Measurements from ENCODE around the gene CAMKMT. TPM values are rescaled to one million over a fixed set of nuclear protein-coding genes. Genes with fewer than 3 reads are reported as not detected.
"Not testable (repeated sequence)": the region's sequence is repeated elsewhere in the genome, so short reads cannot be mapped to it uniquely, and the experiment has no call there.

The CAMKMT gene
- polyA plus RNA-seq, 3 donors from 2014 or later = 11.7 to 19.5 (median 12.4) TPM

DNA sequence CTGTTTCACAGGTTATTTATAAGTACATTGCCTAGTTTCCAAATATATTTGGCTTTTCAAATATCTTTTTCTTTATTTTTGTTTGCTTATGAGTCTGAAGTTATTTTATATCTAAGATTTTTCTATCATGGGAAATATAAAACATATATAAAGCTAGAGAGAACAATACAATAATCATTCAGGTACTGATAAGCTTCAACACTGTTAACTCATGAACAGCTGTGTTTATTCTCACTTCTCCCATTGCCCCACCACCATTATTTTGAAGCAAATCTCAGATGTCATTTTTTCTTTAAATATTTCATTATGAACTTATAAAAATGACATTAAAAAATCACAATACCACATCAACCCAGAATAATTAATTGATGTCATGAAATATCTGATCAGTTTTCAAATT, 9.7 kb downstream of the CAMKMT start:
- Mint-ChIP-seq H3K4me1 (peaks cover 0 to 9% of the 10 kb centered on the region in 2 donors), H3K9me3 (no peaks in the 10 kb centered on the region), H3K4me3 (no peak overlapping the region), H3K36me3 (peaks cover 4 to 12% (median 7%) of the 10 kb centered on the region in 3 donors), H3K27ac (no peak overlapping the region), H3K27me3 (ENCODE audit: low read depth in 3 of 3) (peaks cover 0 to 3% (median 0%) of the 10 kb centered on the region in 3 donors)
- DNase-seq = no peak

GRCh38 chr2:44372246-44372645, 10.5 kb downstream of the CAMKMT start:
- Mint-ChIP-seq H3K9me3 (no peaks in the 10 kb centered on the region), H3K4me3 (no peak overlapping the region)

DNA sequence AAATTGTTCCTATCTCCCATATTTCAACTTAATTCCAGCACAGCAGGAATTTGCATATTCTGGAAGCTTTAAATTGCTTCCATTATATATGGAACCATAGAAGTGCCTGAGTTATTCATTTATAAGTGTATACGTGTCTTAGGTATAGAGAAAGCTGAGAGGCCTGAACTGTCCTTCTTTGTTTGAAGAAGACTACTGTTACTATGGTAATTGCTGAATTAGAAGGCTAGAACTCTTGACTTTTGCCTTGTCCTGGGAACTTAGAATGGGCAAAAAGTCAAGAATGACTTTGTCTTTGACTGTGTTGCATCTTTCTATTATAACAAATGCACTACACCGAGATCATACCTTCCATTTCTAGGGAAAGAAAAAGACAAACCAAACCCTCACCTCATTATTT, 15.7 kb downstream of the CAMKMT start:
- no peaks in the 10 kb centered on the region for H3K9me3 Mint-ChIP-seq

More at GRCh38 chr2:44372246-44372645, 10.5 kb downstream of the CAMKMT start:
- Mint-ChIP-seq H3K36me3 (peaks cover 4 to 12% (median 7%) of the 10 kb centered on the region in 3 donors), H3K27ac (no peak overlapping the region), H3K4me1 (peaks cover 0 to 9% of the 10 kb centered on the region in 2 donors), H3K27me3 (ENCODE audit: low read depth in 3 of 3) (peaks cover 0 to 3% (median 0%) of the 10 kb centered on the region in 3 donors)
- no peak for DNase-seq

DNA sequence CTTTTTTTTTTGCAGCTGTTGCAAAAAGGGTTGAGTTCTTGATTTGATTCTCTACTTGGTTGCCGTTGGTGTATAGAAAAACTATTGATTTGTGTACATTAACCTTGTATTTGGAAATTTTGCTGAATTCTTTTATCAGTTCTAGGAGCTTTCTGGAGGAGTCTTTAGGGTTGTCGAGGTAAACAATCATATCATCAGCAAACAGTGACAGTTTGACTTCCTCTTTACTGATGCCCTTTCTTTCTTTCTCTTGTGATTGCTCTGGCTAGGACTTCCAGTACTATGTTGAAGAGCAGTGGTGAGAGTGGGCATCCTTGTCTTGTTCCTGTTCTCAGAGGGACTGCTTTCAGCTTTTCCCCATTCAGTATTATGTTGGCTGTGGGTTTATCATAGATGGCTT, 23.5 kb downstream of the CAMKMT start:
- not testable (repeated sequence) for H3K27me3 Mint-ChIP-seq (ENCODE audit: low read depth in 3 of 3); DNase-seq; H3K4me1 Mint-ChIP-seq; H3K4me3 Mint-ChIP-seq; H3K9me3 Mint-ChIP-seq; H3K27ac Mint-ChIP-seq
- peaks cover 0 to 20% (median 15%) of the 10 kb centered on the region in 3 donors for H3K36me3 Mint-ChIP-seq

More for the DNA sequence above, 15.7 kb downstream of the CAMKMT start:
- peaks cover 0 to 3% (median 0%) of the 10 kb centered on the region in 3 donors for H3K27me3 Mint-ChIP-seq (ENCODE audit: low read depth in 3 of 3)
- no peak for DNase-seq
- H3K36me3 Mint-ChIP-seq = peaks cover 9 to 13% (median 12%) of the 10 kb centered on the region in 3 donors
- no peak overlapping the region for H3K27ac Mint-ChIP-seq
- no peak overlapping the region for H3K4me3 Mint-ChIP-seq
- no peaks in the 10 kb centered on the region for H3K4me1 Mint-ChIP-seq

GRCh38 chr2:44388877-44389276, 27.1 kb downstream of the CAMKMT start:
- Mint-ChIP-seq H3K36me3 (peaks cover 0 to 14% (median 12%) of the 10 kb centered on the region in 3 donors), H3K4me3 (no peak overlapping the region), H3K27me3 (ENCODE audit: low read depth in 3 of 3) (no peaks in the 10 kb centered on the region), H3K27ac (no peak overlapping the region), H3K4me1 (peaks cover 0 to 1% of the 10 kb centered on the region in 2 donors), H3K9me3 (no peaks in the 10 kb centered on the region)
- DNase-seq = no peak

GRCh38 chr2:44389895-44390294, 28.1 kb downstream of the CAMKMT start:
- H3K27me3 Mint-ChIP-seq (ENCODE audit: low read depth in 3 of 3) = no peaks in the 10 kb centered on the region
- H3K4me1 Mint-ChIP-seq = peaks cover 0 to 1% of the 10 kb centered on the region in 2 donors
- no peak overlapping the region for H3K4me3 Mint-ChIP-seq
- H3K36me3 Mint-ChIP-seq = peaks cover 0 to 8% (median 4%) of the 10 kb centered on the region in 3 donors
- no peak overlapping the region for H3K27ac Mint-ChIP-seq
- DNase-seq = no peak
- no peaks in the 10 kb centered on the region for H3K9me3 Mint-ChIP-seq

- Mint-ChIP-seq H3K4me1 (no peaks in the 10 kb centered on the region), H3K27me3 (ENCODE audit: low read depth in 3 of 3) (no peaks in the 10 kb centered on the region), H3K4me3 (no peak overlapping the region), H3K27ac (no peak overlapping the region), H3K36me3 (peaks cover 0 to 6% (median 0%) of the 10 kb centered on the region in 3 donors), H3K9me3 (no peaks in the 10 kb centered on the region)
- DNase-seq = peak in 2 of 3 donors; percentile 3 to 5
Measured at GRCh38 chr2:44392338-44392943, 30.7 kb downstream of the CAMKMT start.

DNA sequence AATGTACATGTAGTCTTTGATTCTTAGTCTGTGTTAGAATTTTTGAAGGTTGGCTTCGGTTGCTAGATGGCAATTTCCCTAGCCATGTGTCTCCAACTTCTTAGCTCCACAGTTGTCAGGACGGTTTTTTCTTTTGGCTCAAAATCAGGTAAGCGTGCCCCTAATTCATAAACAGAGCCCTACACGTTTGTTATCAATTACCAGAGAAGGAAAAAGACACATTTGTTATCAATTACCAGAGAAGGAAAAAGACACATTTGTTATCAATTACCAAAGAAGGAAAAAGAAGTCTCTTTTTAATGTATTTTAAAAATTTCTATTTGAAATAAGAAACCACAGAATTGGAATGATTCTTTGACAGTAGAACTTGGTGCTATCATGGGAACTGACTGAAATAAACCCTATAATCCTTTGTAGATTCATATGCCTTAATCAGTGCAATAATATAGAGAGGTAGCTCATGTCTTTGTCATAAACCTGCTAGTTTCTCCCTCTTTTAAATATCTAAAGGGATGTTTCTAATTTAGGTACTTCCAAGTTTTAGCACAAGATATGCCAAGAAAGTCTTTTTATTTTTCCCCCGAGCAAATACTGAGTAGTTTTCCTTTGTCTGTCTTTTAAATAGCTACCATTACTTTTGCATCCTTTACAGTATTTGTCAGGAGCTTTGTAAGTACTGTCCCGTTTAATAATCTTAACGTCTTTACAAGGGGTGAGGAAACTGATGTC, 35.9 kb downstream of the CAMKMT start:
- Mint-ChIP-seq H3K4me3 (no peak overlapping the region), H3K27ac (no peak overlapping the region), H3K9me3 (no peaks in the 10 kb centered on the region), H3K4me1 (no peaks in the 10 kb centered on the region), H3K27me3 (ENCODE audit: low read depth in 3 of 3) (peaks cover 0 to 2% (median 0%) of the 10 kb centered on the region in 3 donors), H3K36me3 (peaks cover 0 to 4% (median 2%) of the 10 kb centered on the region in 3 donors)
- DNase-seq = no peak

- H3K4me1 Mint-ChIP-seq = no peaks in the 10 kb centered on the region
- H3K36me3 Mint-ChIP-seq = peaks cover 0 to 6% (median 2%) of the 10 kb centered on the region in 3 donors
- H3K27me3 Mint-ChIP-seq (ENCODE audit: low read depth in 3 of 3) = peaks cover 0 to 2% (median 0%) of the 10 kb centered on the region in 3 donors
- no peaks in the 10 kb centered on the region for H3K9me3 Mint-ChIP-seq
- no peak for DNase-seq
- no peak overlapping the region for H3K27ac Mint-ChIP-seq
- H3K4me3 Mint-ChIP-seq = no peak overlapping the region
Measured at GRCh38 chr2:44398243-44398897, 36.6 kb downstream of the CAMKMT start.

DNA sequence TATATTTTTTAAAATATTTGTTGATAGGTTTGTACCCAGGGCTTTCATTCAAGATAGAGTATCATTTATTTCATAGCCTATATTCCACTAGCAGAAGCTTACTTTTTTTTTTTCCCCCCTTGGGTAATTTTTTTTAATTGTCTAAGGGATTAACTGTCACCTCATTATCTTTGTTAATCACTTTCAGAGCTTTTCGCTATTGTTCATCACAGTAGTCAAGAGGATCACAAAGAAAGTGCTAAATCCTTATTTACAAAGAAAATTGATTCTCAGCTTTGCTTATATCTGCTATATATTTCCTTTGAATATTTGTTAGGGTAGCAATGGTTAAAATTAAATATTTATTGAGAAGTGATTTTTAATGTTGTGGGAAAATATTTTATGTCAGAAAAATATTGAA, 59.0 kb downstream of the CAMKMT start:
- H3K9me3 Mint-ChIP-seq = no peaks in the 10 kb centered on the region
- no peak for DNase-seq
- H3K27me3 Mint-ChIP-seq (ENCODE audit: low read depth in 3 of 3) = no peaks in the 10 kb centered on the region
- no peak overlapping the region for H3K4me3 Mint-ChIP-seq
- no peak overlapping the region for H3K27ac Mint-ChIP-seq
- peaks cover 0 to 2% of the 10 kb centered on the region in 2 donors for H3K4me1 Mint-ChIP-seq
- peaks cover 6 to 21% (median 8%) of the 10 kb centered on the region in 3 donors for H3K36me3 Mint-ChIP-seq

DNA sequence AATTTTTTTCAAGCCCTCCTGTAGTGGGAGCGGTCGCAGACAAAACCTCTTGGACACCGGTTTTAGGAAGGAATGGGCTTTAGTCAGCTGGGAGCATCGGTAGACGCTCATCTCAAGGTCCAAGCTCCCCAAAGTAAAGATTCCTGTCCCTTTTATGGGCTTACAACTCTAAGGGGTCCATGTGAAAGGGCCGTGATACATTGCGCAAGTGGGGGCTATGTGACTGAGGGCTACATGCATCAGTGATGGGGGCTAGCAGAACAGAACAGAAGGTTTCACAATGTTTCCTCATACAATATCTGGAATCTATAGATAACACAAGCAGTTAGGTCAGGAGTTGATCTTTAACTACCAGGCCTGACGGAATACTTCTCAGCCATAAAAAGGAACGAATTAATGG, 62.5 kb downstream of the CAMKMT start:
- no peak overlapping the region for H3K27ac Mint-ChIP-seq
- H3K4me3 Mint-ChIP-seq = no peak overlapping the region
- H3K36me3 Mint-ChIP-seq = peaks cover 4 to 20% (median 6%) of the 10 kb centered on the region in 3 donors
- DNase-seq = no peak
- no peaks in the 10 kb centered on the region for H3K27me3 Mint-ChIP-seq (ENCODE audit: low read depth in 3 of 3)
- H3K4me1 Mint-ChIP-seq = no peaks in the 10 kb centered on the region
- no peaks in the 10 kb centered on the region for H3K9me3 Mint-ChIP-seq

DNA sequence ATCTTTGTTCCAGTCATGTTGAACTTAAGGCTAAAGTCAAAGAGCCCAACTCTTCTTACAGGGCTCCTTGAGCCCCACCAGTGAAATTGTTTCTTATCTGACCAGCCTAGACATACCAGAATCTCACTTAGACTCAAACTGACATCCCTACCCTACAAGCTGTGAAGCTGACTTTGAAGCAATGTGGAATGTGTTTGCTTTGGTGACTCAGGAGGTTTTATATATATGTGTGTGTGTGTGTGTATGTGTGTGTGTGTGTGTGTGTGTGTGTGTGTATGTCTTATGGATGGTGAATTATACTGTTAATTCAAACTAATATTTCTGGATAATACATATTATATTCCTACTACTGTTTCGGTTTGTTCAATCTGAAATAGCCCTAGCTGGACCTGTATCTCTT, 67.3 kb downstream of the CAMKMT start:
- no peak for DNase-seq
- Mint-ChIP-seq H3K36me3 (peaks cover 0 to 4% (median 0%) of the 10 kb centered on the region in 3 donors), H3K9me3 (no peaks in the 10 kb centered on the region), H3K27ac (no peak overlapping the region), H3K4me3 (no peak overlapping the region), H3K27me3 (ENCODE audit: low read depth in 3 of 3) (no peaks in the 10 kb centered on the region), H3K4me1 (peaks cover 18 to 38% of the 10 kb centered on the region in 2 donors)

DNA sequence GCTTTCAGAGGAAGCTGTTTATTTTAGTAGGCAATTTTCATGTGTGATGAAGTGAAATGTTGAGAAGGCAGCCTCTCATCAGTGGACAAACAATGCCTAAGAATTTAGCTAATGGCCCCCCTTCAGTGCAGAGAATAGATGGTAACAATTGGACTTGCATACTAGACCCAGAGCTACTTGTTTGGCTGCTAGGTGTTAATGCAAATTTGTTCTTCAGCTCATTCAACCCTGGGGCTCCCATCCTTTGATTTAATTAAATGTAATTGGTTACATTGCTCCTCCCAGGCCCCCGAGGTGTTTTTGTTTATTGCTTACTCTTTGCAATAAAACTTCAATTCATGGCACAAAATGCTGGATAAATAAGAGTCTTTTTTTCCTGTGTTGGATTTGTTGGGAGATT, 68.6 kb downstream of the CAMKMT start:
- peaks cover 19 to 45% of the 10 kb centered on the region in 2 donors for H3K4me1 Mint-ChIP-seq
- H3K27me3 Mint-ChIP-seq (ENCODE audit: low read depth in 3 of 3) = no peaks in the 10 kb centered on the region
- no peak overlapping the region for H3K4me3 Mint-ChIP-seq
- DNase-seq = no peak
- H3K9me3 Mint-ChIP-seq = no peaks in the 10 kb centered on the region
- no peak overlapping the region for H3K27ac Mint-ChIP-seq
- peaks cover 0 to 4% (median 0%) of the 10 kb centered on the region in 3 donors for H3K36me3 Mint-ChIP-seq

DNA sequence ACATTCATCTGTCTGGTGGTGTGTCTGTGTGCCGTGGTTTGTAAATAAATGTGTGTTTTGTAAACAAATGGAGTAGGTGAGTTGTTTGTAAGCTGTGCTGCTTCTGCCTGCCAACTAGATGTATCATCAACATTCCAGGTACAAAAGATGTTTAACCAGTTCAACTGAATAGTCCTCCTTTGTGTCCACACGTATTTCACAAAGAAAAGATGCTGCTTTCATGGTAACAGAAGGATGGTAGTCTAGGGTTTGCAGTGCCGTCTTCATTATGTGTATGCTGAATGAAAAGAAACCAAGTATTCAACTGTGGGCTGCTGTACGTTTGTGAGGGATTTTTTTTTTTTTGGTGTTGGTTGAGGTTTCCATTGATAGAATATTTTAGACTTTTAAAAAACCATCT, 72.1 kb downstream of the CAMKMT start:
- Mint-ChIP-seq H3K4me1 (peaks cover 19 to 45% of the 10 kb centered on the region in 2 donors), H3K27ac (no peak overlapping the region)

More for the DNA sequence above, 72.1 kb downstream of the CAMKMT start:
- Mint-ChIP-seq H3K4me3 (peak overlapping the region in 1 of 5 donors; percentile 12), H3K27me3 (ENCODE audit: low read depth in 3 of 3) (no peaks in the 10 kb centered on the region), H3K36me3 (peaks cover 1 to 5% (median 2%) of the 10 kb centered on the region in 3 donors), H3K9me3 (no peaks in the 10 kb centered on the region)
- DNase-seq = no peak
